ENCODE data around the gene PEX26.
"Not testable (repeated sequence)": the region's sequence is repeated elsewhere in the genome, so short reads cannot be mapped to it uniquely, and the experiment has no call there.

Gene PEX26

DNA sequence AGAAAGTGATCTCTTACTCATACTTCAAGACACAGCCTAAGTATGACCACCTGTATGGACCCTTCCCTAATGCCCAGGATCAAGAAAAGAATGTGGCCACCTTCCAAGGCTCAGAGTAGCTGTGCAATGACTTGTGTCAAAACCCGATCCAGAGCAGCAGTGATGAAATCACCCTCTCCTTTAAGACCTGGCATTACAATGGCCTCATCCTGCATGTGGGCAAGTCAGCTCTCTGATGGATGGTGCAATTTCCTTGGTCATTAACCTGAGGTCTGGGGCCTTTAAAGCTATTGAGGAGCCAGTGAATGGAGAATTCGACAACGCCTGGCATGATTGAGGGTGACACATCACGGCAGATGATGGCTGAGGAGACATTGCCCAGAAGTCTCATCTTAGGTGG is 23.7 kb downstream of the PEX26 start:
- DNase-seq: no peak

DNA sequence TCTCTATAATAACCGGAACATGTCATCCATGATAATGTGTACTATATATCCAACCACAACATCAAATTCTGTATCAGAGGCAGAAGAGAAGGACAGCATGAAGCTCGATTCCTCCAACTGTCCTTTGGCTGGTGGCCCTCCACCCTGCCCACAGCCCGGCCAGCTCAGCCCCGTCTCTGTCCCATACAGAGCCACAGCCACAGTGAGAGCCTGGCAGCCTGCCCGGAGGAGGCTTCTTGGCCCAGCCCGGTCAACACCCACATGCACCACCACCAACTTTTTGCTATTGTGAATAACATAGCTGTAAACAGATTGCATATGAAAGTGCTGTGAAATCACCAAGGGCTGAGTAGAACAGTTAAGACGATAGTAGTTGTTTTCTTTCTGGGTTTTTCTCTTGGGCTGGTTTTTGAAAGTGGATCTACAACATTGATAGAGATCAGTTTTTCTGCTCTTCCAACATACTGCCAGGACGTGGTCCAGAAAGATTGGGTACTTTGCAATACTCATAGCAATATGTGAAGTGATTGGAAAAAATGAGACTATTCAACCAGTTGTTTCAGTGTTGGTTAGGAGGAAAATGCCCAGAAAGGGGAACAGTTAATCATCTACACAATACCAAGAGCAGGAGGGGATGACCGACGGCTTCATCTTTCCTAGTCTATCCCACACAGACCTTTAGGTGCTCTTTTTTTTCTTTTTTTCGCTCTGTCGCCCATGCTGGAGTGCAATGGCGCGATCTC is 25.9 kb downstream of the PEX26 start:
- no peak for DNase-seq

DNA sequence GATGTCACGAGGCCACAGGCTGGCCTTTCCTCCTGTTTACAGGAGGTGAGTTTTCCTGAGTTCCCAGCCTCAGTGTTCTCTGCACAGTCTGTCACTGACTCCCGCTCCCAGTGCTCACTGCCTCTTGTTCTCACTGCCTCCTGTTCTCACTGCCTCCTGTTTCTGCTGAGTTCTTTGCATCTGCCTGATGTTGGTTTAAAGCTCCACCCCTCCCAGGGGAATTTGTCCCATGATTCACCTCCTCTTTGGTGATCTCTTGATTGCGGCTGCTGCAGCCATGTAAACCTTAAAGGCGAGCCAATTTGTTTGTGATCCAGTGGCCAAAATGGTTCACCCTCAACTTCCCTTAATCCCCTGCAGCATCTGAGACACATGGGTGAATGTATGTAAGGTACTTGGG is 26.8 kb downstream of the PEX26 start:
- DNase-seq: no peak

DNA sequence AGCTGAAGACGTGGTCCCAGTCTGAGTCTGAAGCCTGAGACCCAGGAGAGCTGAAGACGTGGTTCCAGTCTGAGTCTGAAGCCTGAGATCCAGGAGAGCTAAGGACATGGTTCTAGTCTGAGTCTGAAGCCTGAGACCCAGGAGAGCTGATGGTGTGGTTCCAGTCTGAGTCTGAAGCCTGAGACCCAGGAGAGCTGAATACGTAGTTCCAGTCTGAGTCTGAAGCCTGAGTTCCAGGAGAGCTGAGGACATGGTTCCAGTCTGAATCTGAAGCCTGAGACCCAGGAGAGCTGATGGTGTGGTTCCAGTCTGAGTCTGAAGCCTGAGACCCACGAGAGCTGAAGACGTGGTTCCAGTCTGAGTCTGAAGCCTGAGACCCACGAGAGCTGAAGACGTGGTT is 28.2 kb downstream of the PEX26 start:
- DNase-seq: not testable (repeated sequence)

DNA sequence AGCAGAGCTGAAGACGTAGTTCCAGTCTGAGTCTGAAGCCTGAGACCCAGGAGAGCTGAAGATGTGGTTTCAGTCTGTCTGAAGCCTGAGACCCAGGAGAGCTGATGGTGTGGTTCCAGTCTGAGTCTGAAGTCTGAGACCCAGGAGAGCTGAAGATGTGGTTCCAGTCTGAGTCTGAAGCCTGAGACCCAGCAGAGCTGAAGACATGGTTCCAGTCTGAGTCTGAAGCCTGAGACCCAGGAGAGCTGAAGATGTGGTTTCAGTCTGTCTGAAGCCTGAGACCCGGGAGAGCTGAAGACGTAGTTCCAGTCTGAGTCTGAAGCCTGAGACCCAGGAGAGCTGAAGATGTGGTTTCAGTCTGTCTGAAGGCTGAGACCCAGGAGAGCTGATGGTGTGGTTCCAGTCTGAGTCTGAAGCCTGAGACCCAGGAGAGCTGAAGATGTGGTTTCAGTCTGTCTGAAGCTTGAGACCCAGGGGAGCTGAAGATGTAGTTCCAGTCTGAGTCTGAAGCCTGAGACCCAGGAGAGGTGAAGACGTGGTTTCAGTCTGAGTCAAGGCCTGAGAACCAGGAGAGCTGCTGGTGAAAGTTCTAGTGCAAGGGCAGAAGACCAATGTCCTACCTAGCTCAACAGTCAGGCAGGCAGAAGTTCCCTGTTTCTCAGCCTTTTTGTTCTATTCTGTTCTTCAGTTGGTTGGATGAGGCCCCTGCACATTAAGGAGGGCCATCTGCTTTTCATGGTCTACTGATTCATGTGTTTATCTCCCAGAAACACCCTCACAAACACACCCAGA is 29.0 kb downstream of the PEX26 start:
- not testable (repeated sequence) for DNase-seq

- no peak for DNase-seq
These were observed 30.4 kb downstream of the PEX26 start for GRCh38 chr22:18108187-18108586.

DNA sequence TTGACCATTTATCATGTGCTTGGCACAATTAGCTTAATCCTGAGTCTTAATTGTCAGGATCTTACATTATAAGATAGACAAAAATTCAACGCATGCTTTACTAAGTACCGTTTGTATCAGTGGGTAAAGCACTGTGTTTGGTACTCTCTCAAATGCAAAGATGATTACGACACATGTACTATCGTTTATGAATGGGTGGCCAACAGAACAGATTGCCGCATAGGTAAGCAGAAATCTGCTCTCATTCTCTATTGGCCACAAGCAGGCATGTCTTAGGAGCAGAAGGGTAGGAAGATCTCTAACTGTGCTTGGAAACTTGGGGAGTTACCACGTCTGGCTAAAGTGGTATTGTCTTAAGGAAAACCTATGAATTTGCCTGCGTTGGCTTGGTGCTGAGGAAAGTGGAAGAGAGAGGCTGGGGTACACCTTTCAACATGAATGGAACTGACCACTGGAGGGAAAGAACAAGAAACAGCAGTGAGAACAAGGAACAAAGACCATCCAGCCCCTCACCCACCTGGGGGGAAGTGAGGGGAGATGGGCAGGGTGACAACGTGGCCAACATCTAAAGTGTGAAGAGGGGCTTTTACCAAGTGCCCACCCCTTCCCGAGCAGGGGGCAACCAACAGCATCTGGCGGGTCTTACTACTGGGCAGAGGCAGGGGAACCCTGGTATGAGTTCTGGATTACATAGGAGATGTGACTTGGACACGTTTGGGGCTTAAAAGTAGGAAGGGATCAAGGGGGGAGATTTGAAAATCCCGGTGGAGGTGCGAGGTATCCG is 31.8 kb downstream of the PEX26 start:
- DNase-seq: no peak

- peak in 1 of 2 donors; percentile 35 for DNase-seq
These were observed 32.6 kb downstream of the PEX26 start, which contains the start of gene TUBA8 for GRCh38 chr22:18110194-18110953. Gene TUBA8, plus strand, starts transcription at chr22:18110809. Its CDS starts 57 bp downstream, at chr22:18110866.

DNA sequence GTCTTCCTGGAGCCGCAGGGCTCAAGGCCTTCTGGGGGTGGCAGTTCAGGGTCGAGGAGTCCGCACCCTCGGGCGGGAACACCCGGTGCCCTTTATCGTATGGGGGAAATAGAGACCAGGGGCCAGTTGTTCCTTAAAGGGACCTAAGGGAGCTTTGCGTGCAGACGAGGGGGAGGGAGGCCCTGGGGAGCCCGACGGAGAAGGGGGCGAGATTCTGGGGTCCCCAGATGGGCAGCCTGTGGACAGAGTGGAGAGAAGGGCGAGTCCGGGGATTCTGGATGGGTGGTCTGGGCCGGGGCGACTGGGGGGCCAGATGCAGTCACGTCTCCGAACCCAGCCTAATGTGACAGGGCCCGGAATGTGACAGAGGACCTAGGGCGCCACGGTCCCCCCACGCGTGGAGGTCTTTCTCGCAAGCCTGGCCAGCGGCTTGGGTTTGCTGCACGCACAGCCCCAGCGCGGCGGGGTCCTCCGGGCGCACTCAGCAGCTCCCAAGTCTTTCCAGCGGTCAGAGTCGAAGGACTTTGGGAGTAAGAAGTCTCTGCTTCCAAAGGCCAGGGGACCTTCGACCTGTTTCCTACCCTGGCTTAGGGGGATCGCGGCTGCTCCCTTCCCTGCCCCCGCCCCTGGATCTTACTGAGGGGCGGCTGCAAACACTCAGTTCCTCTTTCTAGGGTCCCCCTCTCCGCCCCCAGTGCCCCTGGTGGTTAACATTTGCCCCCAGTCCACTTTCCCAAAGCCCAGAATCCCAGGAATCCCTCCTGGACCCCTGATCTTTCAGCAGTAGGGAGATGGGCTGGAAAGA is 33.4 kb downstream of the PEX26 start:
- DNase-seq: no peak

DNA sequence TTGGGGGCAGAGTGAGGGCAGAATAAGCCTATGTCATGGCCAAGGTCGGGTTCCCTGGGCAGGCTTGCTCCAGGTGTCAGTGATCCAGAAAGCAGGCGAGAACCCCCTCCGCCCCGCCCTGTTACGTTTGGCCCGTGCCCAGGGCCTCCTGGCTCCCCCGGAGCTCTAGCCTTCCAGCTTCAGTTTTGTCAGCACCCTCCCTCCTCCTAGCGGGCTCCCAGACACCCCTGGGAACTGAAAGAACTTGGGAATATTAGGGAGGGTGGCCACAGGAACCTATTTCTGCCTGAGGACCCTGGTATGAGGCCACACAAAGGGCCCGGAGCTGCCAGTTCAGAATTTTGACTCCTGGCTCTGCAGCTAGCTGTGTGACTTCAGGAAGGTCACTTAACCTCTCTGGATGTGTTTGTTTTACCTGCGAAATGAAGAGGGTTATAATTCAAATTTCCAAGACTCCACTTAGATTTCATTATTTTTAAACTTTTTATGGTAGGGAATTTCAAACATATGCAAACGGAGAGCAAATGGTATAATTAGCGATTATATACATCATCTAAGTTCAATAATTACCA is 34.1 kb downstream of the PEX26 start:
- DNase-seq: no peak

GRCh38 chr22:18112440-18112839 is 34.6 kb downstream of the PEX26 start:
- DNase-seq: no peak

- DNase-seq: peak in 1 of 2 donors; percentile 41
These were observed 36.0 kb downstream of the PEX26 start for GRCh38 chr22:18113680-18114394.

DNA sequence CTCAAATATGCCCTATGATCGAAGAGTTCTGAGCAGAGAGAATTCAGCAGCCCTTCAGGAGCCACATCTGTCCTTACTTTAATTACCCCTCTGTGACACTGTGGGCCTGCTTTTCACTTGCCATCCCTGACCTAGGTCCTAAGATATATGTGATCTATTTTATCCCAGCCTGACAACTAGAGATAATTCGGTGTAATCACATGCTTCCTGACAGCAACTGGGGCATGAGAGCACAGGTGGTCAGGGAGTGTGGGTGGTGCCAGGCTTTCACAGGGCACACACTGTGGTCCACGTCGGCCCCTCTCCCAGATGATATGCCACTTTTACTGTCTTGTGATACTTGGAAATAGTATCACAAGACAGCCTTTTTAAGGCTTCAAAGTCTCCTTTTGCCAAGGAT is 36.7 kb downstream of the PEX26 start:
- no peak for DNase-seq

- no peak for DNase-seq
These were observed 37.3 kb downstream of the PEX26 start for GRCh38 chr22:18114976-18115652.

DNA sequence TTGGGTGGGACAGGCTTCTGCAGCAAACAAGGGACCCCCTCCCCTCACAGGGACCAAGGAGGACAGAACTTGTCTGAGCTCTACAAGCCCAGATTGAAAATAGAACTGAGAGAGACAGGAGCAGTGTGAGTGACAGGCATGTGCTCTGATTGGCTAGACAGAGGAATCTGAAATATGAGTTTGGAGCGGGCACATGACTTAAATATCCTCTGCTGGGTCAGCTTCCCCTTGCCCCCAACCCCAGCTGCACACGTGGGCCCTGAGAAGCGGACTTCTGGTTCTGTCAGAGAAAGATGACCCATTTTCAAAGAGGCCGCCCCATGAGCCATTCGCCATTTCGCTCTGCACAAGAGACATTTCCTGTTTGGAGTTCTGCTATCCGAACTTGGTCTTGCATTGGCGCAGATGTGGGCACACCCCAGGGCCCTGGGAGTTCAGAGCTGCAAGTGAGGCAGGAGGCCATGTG is 38.1 kb downstream of the PEX26 start:
- peak; percentile 30 to 57 for DNase-seq

DNA sequence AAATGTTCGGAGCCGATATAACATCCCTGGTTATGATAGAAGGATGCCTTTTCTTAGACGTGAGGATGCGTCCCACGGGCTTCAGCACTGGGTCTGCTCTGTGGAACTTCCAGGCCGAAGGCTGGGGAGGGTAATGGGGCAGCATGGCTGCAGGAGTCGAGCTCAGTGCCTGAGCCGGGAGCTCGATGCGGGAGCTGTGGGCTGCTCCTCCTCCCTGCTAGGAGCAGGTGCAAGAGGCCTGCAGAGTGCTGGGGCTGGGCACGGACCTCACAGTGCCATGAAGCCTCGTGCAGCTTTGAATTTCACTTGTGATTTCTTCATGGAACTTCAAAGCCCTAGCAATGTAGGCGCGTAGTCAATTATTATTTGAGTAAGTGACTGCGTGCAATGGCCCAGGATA is 38.8 kb downstream of the PEX26 start:
- DNase-seq: no peak

- DNase-seq: no peak
These were observed 40.6 kb downstream of the PEX26 start for GRCh38 chr22:18118345-18118915.

DNA sequence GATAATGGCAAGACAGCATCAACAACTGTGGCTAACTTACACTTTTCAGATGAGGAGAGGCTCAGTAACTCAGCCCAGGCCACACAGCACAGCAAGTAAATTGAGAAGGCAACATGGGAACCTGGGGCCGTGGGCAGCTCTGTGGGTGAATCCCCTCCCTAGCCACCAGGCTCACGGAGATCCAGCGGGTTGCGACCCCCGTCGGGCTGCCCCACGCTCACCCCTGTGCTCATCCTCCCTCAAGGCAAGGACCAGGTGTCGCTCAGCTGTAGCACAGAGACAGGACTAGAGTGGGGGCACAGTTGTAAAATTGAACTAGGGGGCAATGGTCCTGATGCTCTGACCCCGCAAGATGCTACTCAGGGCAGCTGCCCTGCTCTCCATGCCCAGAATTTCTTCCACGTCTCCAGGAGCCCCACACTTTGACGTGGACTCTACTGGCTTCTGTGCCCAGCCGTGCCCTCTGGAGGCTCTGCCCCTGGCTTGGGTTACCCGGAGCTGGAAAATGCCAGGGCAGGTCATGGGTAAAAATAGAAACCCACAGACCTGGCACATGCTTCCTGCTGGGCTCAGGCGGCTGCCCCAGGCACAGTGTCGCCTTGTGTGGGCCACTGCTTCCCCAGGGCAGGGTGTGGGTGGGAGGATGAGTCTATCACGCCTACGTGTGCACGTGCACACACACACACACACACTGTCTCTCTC is 41.8 kb downstream of the PEX26 start:
- peak; percentile 51 to 80 for DNase-seq

- DNase-seq: peak in 1 of 2 donors; percentile 42
These were observed 43.1 kb downstream of the PEX26 start for GRCh38 chr22:18120857-18121256.
